CD4-positive, CD25-positive, alpha-beta regulatory T cell (primary cell): ENCODE results near the gene ZNF112. TPM values are rescaled to one million over a fixed set of nuclear protein-coding genes. Genes with fewer than 3 reads are reported as not detected.

Experiments
- ATAC-seq, 2 donors: fragments of 150-1000 bp; cut with Tn5 transposase; one replicate each; pipeline ENCODE4 v1.10.0; 2021; ENCODE audit warnings: low read depth in 2 of 2, moderate number of reproducible peaks in 2 of 2, moderate library complexity in 1 of 2
- DNase-seq, 3 donors: peaks; one replicate each; pipeline versions ENCODE4 v3.0.0 to v3.0.0-alpha.2; 2012 to 2022; ENCODE audit warnings: mixed read lengths in 1 of 3
- H3K27ac ChIP-seq: one replicate; pipeline ENCODE4 v1.7.0; 2013; ENCODE audit warnings: mild to moderate bottlenecking, low read length; ENCODE audit not compliant: insufficient read depth, poor library complexity, severe bottlenecking
- H3K27me3 ChIP-seq: one replicate; pipeline ENCODE4 v1.7.0; 2013; ENCODE audit warnings: low read length; ENCODE audit not compliant: control insufficient read depth, insufficient read depth
- H3K36me3 ChIP-seq: one replicate; pipeline ENCODE4 v1.7.0; 2013; ENCODE audit warnings: mild to moderate bottlenecking, low read length, moderate library complexity; ENCODE audit not compliant: control insufficient read depth, insufficient read depth
- H3K4me1 ChIP-seq: 2 replicates; pipeline ENCODE4 v1.7.0; 2013; ENCODE audit warnings: mild to moderate bottlenecking, low read length; ENCODE audit not compliant: insufficient read depth, control insufficient read depth, poor library complexity, severe bottlenecking
- H3K4me3 ChIP-seq: one replicate; pipeline ENCODE4 v1.7.0; 2013; ENCODE audit warnings: low read depth, mild to moderate bottlenecking, low read length, moderate library complexity
- H3K9me3 ChIP-seq, 2 experiments: 1 replicate in 1 of 2; 2 replicates in 1 of 2; pipeline ENCODE4 v1.7.0; 2013; ENCODE audit warnings: low read length in 2 of 2, mild to moderate bottlenecking in 1 of 2, moderate library complexity in 1 of 2; ENCODE audit not compliant: control insufficient read depth in 2 of 2
- H3K27ac Mint-ChIP-seq, 3 donors: one replicate each; pipeline ENCODE4 v1.8.0; 2020 to 2022; ENCODE audit warnings: mild to moderate bottlenecking in 3 of 3, mixed read lengths in 3 of 3, moderate library complexity in 2 of 3
- H3K27me3 Mint-ChIP-seq: one replicate; pipeline ENCODE4 v1.8.0; 2022; ENCODE audit warnings: mild to moderate bottlenecking, mixed read lengths
- H3K36me3 Mint-ChIP-seq: one replicate; pipeline ENCODE4 v1.8.0; 2020; ENCODE audit warnings: mixed read lengths
- H3K4me1 Mint-ChIP-seq, 4 donors: one replicate each; pipeline ENCODE4 v1.8.0; 2020 to 2022; ENCODE audit warnings: mixed read lengths in 4 of 4, mild to moderate bottlenecking in 1 of 4
- H3K4me3 Mint-ChIP-seq, 4 donors: one replicate each; pipeline ENCODE4 v1.8.0; 2020 to 2022; ENCODE audit warnings: mild to moderate bottlenecking in 4 of 4, mixed read lengths in 4 of 4, moderate library complexity in 3 of 4
- H3K9me3 Mint-ChIP-seq, 7 donors: one replicate each; pipeline ENCODE4 v1.8.0; 2020 to 2022; ENCODE audit warnings: mixed read lengths in 7 of 7, mild to moderate bottlenecking in 3 of 7, moderate library complexity in 2 of 7
- polyA plus RNA-seq, 4 donors: library from polyadenylated mRNA; unstranded; fragments of 300-500 nt; fragmentation: Illumina TruSeq; gene quantifications; one replicate each; pipeline ENCODE4 v1.2.3, GENCODE V29; 2021
- total RNA-seq: library from RNA; stranded (reverse); gene quantifications from one replicate; pipeline ENCODE4 v1.2.3, GENCODE V29; 2022

The ZNF112 gene
- total and polyA plus RNA-seq, 5 donors from 2014 or later, result 0.25 to 0.46 TPM; not detected in 3

DNA sequence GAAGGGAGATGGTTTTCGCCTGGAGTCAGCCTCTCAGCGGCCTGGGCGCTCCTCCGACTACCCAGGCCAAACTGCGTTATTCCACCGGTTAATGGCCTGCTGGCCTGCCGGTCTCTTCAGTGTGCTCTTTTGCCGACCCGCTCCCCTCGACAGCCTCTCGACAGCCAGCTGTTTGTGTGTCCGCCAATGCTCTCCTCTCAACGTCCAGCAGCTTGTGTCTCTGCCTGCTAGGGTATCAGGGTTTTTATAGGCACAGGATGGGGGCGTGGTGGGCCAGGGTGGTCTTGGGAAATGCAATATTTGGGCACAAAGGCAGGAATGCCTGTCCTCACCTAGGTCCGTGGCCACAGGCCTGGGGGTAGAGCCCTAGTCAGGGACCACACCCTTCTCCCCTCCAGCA lies 50.2 kb downstream of the ZNF112 start:
- DNase-seq, result no peak
- peaks cover 0 to 3% of the 10 kb centered on the region in 2 experiments for H3K9me3 ChIP-seq
- peaks cover 17% of the 10 kb centered on the region for H3K4me1 ChIP-seq
- Mint-ChIP-seq H3K27me3 (peaks cover 6% of the 10 kb centered on the region), H3K4me1 (peaks cover 9 to 29% (median 16%) of the 10 kb centered on the region in 4 donors), H3K36me3 (peaks cover 9% of the 10 kb centered on the region), H3K4me3 (peak overlapping the region in 1 of 4 donors; percentile 94), H3K9me3 (peaks cover 0 to 12% (median 7%) of the 10 kb centered on the region in 7 donors), H3K27ac (no peak overlapping the region)
- no peak overlapping the region for H3K4me3 ChIP-seq
- ATAC-seq, result no peak
- H3K36me3 ChIP-seq, result peaks cover 12% of the 10 kb centered on the region
- no peaks in the 10 kb centered on the region for H3K27me3 ChIP-seq
- no peak overlapping the region for H3K27ac ChIP-seq

DNA sequence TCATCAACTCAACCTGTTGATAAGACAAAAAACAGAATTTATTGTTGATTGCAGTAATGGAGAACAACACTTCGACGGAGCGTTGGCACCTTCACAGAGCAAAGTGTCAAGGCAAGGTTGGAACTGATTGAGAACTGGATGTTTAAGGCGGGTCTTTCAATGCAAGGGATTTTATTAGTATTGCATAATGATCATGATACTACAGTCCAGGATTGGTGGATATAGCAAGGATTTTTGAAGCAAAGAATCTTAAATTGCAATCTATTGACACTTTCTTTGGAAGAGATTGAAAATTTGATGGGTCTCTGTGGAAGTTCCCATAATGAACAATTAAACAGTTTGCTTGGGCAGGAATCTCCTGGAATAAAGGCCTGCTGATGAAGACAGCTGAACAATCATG lies 51.0 kb downstream of the ZNF112 start:
- Mint-ChIP-seq H3K27ac (peak overlapping the region in 1 of 3 donors; percentile 78), H3K27me3 (peaks cover 6% of the 10 kb centered on the region)

DNA sequence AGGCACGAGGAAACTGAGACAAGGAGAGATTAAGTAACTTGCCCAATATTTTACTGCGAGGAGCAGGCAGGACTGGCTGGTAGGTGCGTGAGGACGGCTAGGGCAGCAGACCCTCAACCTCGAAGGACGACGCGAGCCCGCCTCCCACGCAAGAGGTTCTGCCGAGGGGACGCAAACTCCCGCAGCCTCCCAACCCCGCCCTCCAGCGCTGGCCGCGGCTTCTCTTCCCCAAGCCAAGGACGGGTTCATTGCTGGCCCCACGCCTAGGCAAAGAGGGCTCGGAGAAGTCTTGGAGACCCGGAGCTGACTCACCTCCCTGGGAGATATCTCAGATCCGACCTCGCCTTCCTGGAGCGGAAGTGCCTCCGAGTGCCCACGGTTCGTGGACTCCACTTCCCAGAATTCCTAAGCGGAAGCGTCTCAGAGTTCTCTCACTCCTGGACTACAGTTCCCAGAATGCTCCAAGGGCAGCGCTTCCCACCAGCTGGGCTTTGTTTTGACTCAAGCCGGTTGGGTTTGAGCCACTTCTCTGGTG lies 51.8 kb downstream of the ZNF112 start, which contains the start of gene ZNF235:
TSS of gene ZNF235 (minus strand) at position 367 of the 535 bp plus-strand sequence. CDS start 1,621 bp downstream, outside the sequence.
- Histone ChIP-seq H3K9me3 (peaks cover 0 to 3% of the 10 kb centered on the region in 2 experiments), H3K27me3 (no peaks in the 10 kb centered on the region), H3K27ac (no peak within 1 kb of the TSS), H3K4me3 (peak within 1 kb of the TSS; percentile 93), H3K4me1 (peaks cover 17% of the 10 kb centered on the region), H3K36me3 (peaks cover 26% of the 10 kb centered on the region)
- Mint-ChIP-seq H3K27me3 (peaks cover 6% of the 10 kb centered on the region), H3K4me1 (peaks cover 11 to 33% (median 19%) of the 10 kb centered on the region in 4 donors), H3K9me3 (peaks cover 0 to 16% (median 3%) of the 10 kb centered on the region in 7 donors), H3K36me3 (peaks cover 23% of the 10 kb centered on the region), H3K27ac (peak within 1 kb of the TSS; percentile 78 to 92 (median 87)), H3K4me3 (peak within 1 kb of the TSS; percentile 93 to 96 (median 94))
- ATAC-seq (peak; percentile 95 to 98), DNase-seq (peak; percentile 47 to 90 (median 69))

More for the DNA sequence above, 51.0 kb downstream of the ZNF112 start:
- peak overlapping the region; percentile 93 to 96 (median 94) for H3K4me3 Mint-ChIP-seq
- no peak for ATAC-seq
- Histone ChIP-seq H3K9me3 (peaks cover 0 to 3% of the 10 kb centered on the region in 2 experiments), H3K4me1 (peaks cover 17% of the 10 kb centered on the region), H3K36me3 (peaks cover 19% of the 10 kb centered on the region), H3K27ac (no peak overlapping the region), H3K27me3 (no peaks in the 10 kb centered on the region), H3K4me3 (peak overlapping the region; percentile 93)
- H3K9me3 Mint-ChIP-seq, result peaks cover 0 to 16% (median 7%) of the 10 kb centered on the region in 7 donors
- H3K4me1 Mint-ChIP-seq, result peaks cover 11 to 31% (median 19%) of the 10 kb centered on the region in 4 donors
- no peak for DNase-seq
- peaks cover 16% of the 10 kb centered on the region for H3K36me3 Mint-ChIP-seq

DNA sequence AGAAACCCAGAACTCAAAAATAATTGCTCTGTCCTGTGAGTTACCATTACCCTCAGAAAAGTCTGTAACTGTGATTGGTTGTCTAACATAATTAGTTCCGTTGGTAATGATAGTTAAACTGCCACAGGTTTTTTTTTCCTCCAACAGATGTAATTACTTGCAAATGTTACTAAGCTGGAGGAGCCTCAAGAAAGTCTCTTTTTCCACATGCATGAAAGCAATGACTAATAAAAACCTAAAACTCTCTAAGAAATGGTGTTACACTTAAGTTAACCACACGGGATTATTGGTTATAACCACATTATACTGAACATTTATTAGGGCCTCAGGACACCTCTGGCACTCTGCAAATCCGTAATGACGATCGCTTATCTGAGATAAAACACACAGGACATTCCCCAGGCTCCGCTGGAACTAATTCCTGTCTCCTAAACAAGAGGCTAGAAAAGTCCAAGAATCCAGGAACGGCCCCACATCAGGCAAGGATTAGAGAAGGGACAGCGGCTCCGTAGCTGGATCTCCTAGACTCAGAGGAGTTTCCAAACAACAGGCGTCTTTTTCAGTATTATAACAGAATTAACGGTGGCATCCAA lies 52.4 kb downstream of the ZNF112 start:
- peaks cover 17% of the 10 kb centered on the region for H3K4me1 ChIP-seq
- H3K36me3 ChIP-seq, result peaks cover 33% of the 10 kb centered on the region
- Mint-ChIP-seq H3K4me3 (peak overlapping the region; percentile 93 to 96 (median 94)), H3K27me3 (peaks cover 6% of the 10 kb centered on the region), H3K9me3 (peaks cover 0 to 16% (median 3%) of the 10 kb centered on the region in 7 donors), H3K27ac (peak overlapping the region in 2 of 3 donors; percentile 78 to 92), H3K36me3 (peaks cover 30% of the 10 kb centered on the region), H3K4me1 (peaks cover 11 to 33% (median 19%) of the 10 kb centered on the region in 4 donors)
- DNase-seq, result peak in 1 of 3 donors; percentile 7
- no peaks in the 10 kb centered on the region for H3K27me3 ChIP-seq
- H3K9me3 ChIP-seq, result peaks cover 0 to 4% of the 10 kb centered on the region in 2 experiments
- peak overlapping the region; percentile 93 for H3K4me3 ChIP-seq
- ATAC-seq, result no peak
- no peak overlapping the region for H3K27ac ChIP-seq

DNA sequence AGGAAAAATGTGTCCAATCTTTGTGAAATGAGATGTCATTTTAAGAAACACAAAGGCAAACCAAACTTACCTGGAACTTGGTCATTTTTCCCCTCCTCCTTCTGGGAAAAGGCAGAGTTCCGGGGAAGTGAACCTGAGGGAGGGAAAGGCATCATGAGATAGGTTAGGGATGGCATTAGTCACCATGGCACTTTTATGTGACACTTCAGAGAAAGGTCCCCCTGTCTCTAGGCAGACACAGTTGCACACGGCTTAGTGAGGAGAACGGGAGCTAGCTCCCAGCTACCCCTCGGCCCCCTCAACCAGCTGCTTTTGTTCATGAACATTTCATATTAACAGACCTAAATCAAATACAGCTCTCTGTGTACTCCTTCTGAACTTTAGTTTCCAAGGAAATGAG lies 53.2 kb downstream of the ZNF112 start:
- Histone ChIP-seq H3K4me3 (no peak overlapping the region), H3K9me3 (peaks cover 0 to 4% of the 10 kb centered on the region in 2 experiments), H3K4me1 (peaks cover 17% of the 10 kb centered on the region), H3K36me3 (peaks cover 40% of the 10 kb centered on the region), H3K27me3 (no peaks in the 10 kb centered on the region), H3K27ac (no peak overlapping the region)
- H3K4me1 Mint-ChIP-seq, result peaks cover 11 to 33% (median 19%) of the 10 kb centered on the region in 4 donors
- no peak overlapping the region for H3K27ac Mint-ChIP-seq
- DNase-seq, result no peak
- peaks cover 33% of the 10 kb centered on the region for H3K36me3 Mint-ChIP-seq
- H3K4me3 Mint-ChIP-seq, result peak overlapping the region; percentile 93 to 96 (median 94)
- H3K9me3 Mint-ChIP-seq, result peaks cover 0 to 18% (median 7%) of the 10 kb centered on the region in 7 donors
- peaks cover 2% of the 10 kb centered on the region for H3K27me3 Mint-ChIP-seq
- no peak for ATAC-seq

DNA sequence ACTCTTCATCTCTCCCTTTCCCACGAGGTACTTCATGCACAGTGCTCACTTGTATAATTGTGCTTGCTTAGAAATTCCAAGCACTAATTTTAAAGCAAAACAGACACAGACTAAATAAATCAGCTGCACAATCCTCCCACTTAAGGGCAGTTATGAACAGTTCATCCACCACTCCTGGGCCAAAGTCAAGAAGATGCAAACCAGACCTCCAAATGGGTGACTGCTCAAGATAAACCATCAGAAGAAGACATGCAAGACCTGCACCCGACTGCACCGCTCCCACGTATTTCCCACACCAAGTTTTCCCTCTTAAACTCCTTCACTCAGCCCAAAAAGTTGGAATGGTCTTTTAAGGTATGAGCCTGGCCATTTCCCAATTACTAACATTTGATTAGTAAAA lies 71.5 kb downstream of the ZNF112 start:
- H3K9me3 Mint-ChIP-seq, result peaks cover 3 to 81% (median 33%) of the 10 kb centered on the region in 7 donors
- H3K36me3 ChIP-seq, result peaks cover 28% of the 10 kb centered on the region
- peaks cover 70 to 94% of the 10 kb centered on the region in 2 experiments for H3K9me3 ChIP-seq
- H3K27me3 Mint-ChIP-seq, result no peaks in the 10 kb centered on the region
- no peak overlapping the region for H3K27ac Mint-ChIP-seq
- no peak overlapping the region for H3K4me3 Mint-ChIP-seq
- DNase-seq (no peak), ATAC-seq (no peak)
- H3K4me3 ChIP-seq, result no peak overlapping the region
- no peaks in the 10 kb centered on the region for H3K4me1 ChIP-seq
- H3K27me3 ChIP-seq, result no peaks in the 10 kb centered on the region
- no peak overlapping the region for H3K27ac ChIP-seq
- peaks cover 43% of the 10 kb centered on the region for H3K36me3 Mint-ChIP-seq
- no peaks in the 10 kb centered on the region for H3K4me1 Mint-ChIP-seq

DNA sequence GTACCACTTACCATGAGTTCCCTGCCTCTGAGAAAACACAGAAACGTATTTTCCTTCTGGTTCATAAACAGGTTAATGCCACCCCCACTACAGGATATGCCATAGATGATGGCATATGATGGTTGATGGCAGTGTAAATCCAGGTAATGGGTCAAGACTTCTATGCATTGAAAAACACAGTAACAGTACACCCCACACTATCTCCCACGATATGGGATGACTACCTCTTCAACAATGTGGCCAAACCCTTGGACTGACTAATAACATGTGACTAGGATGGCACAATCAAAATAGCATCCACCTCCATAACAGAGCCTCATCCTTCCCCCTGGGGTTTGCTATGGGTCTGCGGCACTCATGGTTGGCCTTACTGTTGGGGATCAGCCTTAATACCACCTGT lies 73.6 kb downstream of the ZNF112 start:
- H3K36me3 ChIP-seq, result peaks cover 6% of the 10 kb centered on the region
- ATAC-seq, result no peak

More for the DNA sequence above, 73.6 kb downstream of the ZNF112 start:
- H3K27ac ChIP-seq, result no peak overlapping the region
- no peaks in the 10 kb centered on the region for H3K4me1 Mint-ChIP-seq
- H3K4me1 ChIP-seq, result no peaks in the 10 kb centered on the region
- no peaks in the 10 kb centered on the region for H3K27me3 Mint-ChIP-seq
- H3K27ac Mint-ChIP-seq, result no peak overlapping the region
- no peaks in the 10 kb centered on the region for H3K27me3 ChIP-seq
- peaks cover 0 to 79% (median 35%) of the 10 kb centered on the region in 7 donors for H3K9me3 Mint-ChIP-seq
- H3K4me3 ChIP-seq, result no peak overlapping the region
- DNase-seq, result no peak
- H3K4me3 Mint-ChIP-seq, result peak overlapping the region in 1 of 4 donors; percentile 26
- peaks cover 62 to 94% of the 10 kb centered on the region in 2 experiments for H3K9me3 ChIP-seq
- H3K36me3 Mint-ChIP-seq, result peaks cover 25% of the 10 kb centered on the region
